HG03378 (cell line): Measurements from ENCODE around the gene KRTAP10-11.
"Not testable (repeated sequence)": the region's sequence is repeated elsewhere in the genome, so short reads cannot be mapped to it uniquely, and the experiment has no call there.

Experiments used
- ATAC-seq: cut with Tn5 transposase; IDR thresholded peaks from one replicate; pipeline ENCODE4 v1.9.1; 2021; ENCODE audit warnings: mild to moderate bottlenecking, moderate library complexity; ENCODE audit not compliant: unreplicated experiment

The KRTAP10-11 gene

DNA sequence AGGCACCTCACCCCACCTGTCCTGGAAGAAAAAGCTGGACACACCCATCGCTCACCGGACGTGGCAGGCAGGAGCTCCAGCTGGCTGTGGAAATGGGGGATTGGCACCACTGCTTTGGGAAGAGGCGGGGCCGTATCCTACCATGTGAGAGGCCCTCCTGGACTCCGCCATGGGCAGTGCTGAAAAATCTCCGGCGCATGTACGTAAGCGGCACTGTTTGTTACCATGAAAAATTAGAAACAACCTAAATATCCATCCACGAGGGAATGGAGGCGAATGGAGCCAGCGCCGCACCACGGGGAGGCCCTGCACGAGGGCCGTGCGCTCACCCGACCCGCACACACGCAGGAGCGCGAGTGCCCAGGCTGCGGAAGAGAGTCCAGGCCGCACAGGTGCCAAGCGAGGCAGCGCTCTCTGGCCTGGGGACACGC lies 31.2 kb upstream of the KRTAP10-11 start:
- no peak for ATAC-seq

DNA sequence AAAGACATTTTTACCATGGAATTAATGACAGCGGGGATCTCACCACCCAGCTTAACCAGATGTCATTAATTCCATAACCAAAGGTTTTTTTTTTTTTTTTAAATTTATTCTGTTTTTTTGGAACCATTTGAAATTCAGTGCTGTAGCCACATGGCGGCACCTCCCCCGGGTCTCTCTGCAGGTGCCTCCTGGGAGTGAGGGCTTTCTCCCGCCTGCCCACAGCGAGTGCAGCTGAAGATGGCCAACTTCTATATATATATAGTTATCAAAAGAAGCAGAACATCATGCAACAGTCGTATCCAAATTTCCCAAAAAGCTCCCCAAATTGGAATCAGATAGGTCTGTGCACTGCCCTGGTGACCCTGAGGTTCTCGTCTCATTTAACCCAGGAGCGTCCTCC lies 30.7 kb upstream of the KRTAP10-11 start:
- ATAC-seq: no peak

- no peak for ATAC-seq
These were observed 30.2 kb upstream of the KRTAP10-11 start for GRCh38 chr21:44615911-44616590.

GRCh38 chr21:44616591-44616926 lies 29.7 kb upstream of the KRTAP10-11 start:
- ATAC-seq: no peak

- no peak for ATAC-seq
These were observed 29.1 kb upstream of the KRTAP10-11 start for GRCh38 chr21:44617071-44617501.

DNA sequence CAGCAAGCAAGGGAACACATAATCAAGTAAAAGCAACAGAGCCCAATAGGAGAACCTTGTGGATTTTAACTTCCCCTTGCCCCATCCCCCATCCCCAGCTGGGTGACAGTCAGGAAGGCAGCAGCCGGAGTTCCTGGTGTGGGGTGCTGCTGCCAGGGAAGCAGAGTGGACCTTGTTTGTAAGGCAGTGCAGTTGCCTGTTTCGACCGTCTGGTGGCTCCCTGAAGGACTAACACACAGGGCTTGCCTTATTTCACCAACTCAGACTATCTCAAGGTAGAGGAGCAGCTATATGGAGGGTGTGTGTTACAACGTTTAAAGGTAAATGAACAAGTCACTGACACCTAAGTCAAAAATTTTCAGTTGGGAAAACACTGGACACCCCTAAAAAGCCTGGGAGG lies 27.7 kb upstream of the KRTAP10-11 start:
- no peak for ATAC-seq

GRCh38 chr21:44618909-44619308 lies 27.3 kb upstream of the KRTAP10-11 start:
- no peak for ATAC-seq

- no peak for ATAC-seq
These were observed 26.3 kb upstream of the KRTAP10-11 start for GRCh38 chr21:44619886-44620285.

DNA sequence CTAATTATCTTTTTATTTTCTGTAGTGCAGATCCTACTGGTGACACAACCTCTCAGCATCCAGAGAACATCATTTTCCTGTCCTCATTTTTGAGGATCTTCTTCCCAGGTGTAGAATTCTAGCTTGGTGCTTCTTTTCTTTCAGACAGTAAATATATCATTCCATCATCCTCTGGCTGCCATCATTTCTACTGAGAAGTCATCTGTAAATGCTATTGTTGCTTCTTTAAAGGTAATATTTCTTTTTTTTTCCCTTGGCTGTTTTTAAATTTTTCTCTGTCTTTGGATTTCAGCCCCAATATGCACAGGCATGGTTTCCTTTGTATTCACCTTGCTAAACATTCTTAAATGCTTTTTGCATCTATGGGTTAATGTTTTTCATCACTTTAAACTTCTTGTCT lies 22.6 kb upstream of the KRTAP10-11 start:
- ATAC-seq: no peak

DNA sequence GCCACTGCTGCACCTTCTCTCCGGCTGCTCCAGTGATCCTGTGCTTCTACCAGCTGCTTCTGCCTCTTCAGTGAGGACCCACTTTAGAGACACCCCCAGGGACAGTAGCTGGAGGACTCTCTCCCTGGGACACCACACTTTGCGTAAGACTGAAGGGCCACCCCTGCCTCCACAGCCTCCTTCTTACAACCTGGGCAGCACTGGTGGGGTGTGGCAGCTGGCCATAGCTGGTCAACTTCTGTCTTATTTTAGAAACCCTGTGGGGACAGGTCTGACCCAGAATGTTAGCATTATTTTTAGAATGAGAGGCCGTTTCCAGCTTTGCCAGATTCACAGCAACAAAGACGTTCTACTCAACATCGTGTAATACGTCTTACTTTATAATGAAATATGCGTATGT lies 20.5 kb upstream of the KRTAP10-11 start:
- ATAC-seq: no peak

DNA sequence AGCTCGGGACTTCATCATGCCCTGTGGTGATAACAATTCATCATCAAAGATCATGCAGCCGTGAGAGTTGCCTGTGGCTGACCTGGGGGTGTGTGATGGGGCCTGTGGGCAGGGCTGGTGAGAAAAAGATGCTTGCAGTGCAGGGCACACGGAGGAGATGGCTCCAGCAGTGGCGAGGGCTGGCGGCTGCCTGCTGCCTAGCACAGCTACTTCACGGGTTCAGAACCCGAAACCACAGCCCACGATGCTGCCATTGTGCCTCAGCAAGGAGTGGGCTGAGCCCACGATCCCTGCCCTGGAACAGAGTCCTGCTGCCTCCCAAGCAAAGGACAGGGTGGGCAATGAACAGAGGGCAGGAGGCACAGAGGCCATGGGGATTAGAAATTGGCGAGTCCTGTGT lies 20.0 kb upstream of the KRTAP10-11 start:
- ATAC-seq: no peak

DNA sequence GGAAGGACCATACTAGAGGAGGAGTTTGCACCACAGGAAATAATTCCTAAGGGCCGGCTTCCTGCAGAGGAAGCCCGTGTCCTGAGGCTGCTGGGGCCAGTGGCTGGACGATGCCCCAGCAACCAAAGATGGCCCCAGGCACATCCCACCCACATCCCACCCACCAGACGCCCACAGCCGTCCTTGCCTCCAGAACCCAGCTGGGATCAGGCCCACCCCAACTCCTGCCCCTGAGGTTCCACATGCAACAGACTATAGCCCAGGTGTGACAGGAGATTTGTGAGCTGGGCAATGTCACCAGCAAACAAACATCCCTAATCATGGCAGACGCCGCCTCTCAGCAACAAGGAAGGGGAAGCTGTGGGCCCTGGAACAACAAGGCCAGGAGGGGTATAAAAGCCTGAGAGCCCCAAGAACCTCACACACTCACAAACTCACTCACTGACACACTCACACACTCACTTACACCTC lies 19.5 kb upstream of the KRTAP10-11 start, which contains the start of gene KRTAP10-9:
KRTAP10-9 (plus strand) TSS at position 421 of the 471 bp plus-strand sequence. CDS start 79 bp downstream, outside the sequence.
- ATAC-seq: no peak

GRCh38 chr21:44627181-44627822 lies 18.9 kb upstream of the KRTAP10-11 start:
- not testable (repeated sequence) for ATAC-seq

DNA sequence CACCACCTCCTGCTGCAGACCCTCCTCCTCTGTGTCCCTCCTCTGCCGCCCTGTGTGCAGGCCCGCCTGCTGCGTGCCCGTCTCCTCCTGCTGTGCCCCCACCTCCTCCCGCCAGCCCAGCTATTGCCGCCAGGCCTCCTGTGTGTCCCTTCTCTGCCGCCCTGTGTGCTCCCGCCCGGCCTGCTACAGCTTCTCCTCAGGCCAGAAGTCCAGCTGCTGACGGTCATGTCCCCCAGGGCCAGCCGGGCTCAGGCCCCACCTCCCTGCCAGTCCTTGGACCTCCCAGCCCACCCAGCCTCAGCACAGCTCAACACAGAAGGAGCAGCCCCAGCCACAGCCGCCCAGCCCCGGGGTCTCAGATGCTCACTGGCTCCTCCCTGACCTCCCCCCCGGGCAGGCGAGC lies 18.4 kb upstream of the KRTAP10-11 start:
- ATAC-seq: not testable (repeated sequence)

DNA sequence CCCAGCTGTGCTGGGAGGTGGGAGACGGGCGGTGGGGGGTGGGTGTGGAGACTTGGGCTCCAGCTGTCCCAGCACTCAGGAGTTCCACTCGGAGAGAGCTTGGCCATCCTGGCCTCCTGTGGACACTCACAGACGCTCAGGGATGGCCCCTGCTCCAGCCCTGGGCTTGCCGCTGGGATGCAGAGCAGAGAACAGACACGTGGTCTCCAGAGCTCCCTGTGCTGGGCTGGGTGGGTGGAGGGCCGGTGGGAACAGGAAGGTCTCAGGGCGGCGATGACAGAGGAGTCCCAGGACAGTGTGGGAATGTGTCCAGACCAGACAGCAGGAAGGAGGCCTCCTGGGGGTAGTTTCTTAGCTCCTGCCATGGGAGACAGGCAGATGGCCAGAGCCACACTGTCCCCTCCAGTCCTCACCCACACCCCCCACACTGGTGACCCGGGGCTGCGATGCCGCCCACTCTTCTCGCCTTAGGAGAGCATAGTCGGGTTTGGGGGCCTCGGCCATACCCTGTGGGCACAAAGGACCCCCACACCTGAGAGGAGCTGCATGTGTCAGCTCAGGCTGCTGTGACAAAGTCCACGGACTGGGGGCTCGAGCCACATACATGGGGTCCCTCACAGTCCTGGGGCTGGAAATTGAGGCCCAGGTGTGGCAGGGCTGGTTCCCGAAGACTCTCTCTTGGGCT lies 17.4 kb upstream of the KRTAP10-11 start:
- ATAC-seq: no peak

DNA sequence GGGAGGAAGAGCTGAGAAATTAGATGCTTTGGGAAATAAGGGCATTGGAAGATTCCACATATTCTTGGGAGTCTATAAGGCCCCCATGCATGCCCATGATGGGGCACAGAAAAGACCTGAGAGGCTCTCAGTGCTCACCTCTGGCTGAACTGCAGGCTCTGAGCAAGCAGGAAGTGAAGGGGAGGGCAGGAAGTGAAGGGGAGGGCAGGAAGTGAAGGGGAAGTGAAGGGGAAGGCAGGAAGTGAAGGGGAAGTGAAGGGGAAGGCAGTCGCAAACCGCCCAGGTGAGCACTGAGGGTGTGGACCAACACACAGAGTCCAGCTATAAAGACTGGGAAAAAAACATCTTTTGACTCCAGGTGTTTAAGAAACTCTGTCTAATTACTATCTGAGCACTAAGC lies 15.8 kb upstream of the KRTAP10-11 start:
- ATAC-seq: no peak

DNA sequence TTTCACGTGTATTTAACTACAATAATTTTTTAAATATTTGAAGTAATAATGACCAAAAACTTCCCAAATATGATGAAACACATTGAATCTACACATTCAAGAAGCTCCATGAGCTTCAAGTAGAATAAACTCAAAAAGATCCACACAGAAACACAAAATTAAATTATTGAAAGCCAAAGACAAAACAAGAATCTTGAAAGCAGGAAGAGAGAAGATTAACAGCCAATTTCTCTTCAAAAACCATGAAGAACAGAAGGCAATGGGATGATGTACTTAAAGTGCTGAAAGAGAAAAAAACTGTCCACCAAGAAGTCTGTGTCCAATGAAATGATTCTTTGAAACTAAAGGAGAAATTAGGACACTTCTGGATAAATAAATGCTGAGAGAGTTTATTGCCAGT lies 14.1 kb upstream of the KRTAP10-11 start:
- no peak for ATAC-seq

DNA sequence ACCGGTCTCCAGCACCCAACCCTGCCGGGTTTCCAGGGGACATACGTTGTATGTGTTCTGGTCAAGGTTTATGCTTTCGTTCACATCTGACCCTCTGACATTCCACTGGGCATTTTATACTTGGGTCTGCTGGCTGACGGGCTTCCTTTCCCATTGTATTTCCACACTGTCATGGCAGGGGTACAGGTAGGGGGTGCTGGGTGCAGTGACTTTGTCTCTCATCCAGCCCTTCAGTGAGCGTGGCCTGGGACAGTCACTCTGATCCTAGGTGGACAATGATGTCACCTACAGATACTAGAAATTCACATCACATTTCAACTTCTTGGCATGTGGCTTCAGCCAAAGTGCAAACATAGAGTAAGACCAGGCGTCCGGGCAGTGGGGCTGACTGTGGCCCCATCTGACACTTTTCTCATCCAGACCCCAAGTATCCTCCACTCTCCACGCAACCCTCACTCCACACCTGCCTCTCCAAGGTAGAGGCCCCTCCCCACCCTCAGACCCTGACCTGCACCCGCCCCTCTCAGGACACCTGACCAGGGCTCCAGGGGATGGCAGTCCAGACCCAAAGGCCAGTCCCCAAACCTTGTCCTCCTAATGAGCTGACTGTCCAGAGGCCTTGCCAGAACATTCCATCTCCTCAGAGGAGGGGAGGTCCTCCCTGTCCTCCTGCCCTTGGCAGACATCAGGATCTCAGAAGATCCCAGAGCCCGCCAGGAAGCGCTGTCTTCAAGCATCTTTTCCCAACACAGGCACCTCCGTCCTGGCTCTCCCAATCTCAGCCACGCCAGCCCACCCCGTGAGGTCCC lies 9.8 kb upstream of the KRTAP10-11 start:
- no peak for ATAC-seq

GRCh38 chr21:44637018-44637850 lies 9.0 kb upstream of the KRTAP10-11 start, which contains the start of gene KRTAP10-10:
TSS of gene KRTAP10-10 (plus strand) at chr21:44637356. CDS start at chr21:44637418, 62 bp downstream.
- ATAC-seq: no peak

DNA sequence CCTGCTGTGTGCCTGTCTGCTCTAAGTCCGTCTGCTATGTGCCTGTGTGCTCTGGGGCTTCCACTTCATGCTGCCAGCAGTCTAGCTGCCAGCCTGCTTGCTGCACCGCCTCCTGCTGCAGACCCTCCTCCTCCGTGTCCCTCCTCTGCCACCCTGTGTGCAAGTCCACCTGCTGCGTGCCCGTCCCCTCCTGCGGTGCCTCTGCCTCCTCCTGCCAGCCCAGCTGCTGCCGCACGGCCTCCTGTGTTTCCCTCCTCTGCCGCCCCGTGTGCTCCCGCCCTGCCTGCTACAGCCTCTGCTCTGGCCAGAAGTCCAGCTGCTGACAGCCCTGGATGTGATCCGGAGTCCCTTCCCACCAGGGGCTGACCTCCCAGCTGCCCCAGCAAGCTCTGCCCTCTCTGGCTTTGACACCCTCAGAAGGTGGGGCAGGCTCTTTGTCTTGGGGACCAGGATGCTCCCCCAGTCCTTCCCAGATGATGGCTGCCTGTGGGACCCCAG lies 8.3 kb upstream of the KRTAP10-11 start:
- ATAC-seq: not testable (repeated sequence)
